Rectal smooth muscle tissue (tissue), 1 donor: ENCODE data around the gene YTHDC1.

Experiments used
- H3K27ac ChIP-seq: one replicate; pipeline ENCODE4 v1.7.0; 2013; ENCODE audit warnings: low read depth, low read length, inconsistent platforms
- H3K27me3 ChIP-seq: one replicate; pipeline ENCODE4 v1.7.0; 2013; ENCODE audit warnings: low read length; ENCODE audit not compliant: control insufficient read depth, insufficient read depth
- H3K36me3 ChIP-seq: one replicate; pipeline ENCODE4 v1.7.0; 2013; ENCODE audit warnings: low read length; ENCODE audit not compliant: control insufficient read depth, insufficient read depth
- H3K4me1 ChIP-seq: one replicate; pipeline ENCODE4 v1.7.0; 2013; ENCODE audit warnings: low read length; ENCODE audit not compliant: control insufficient read depth, insufficient read depth
- H3K4me3 ChIP-seq: one replicate; pipeline ENCODE4 v1.7.0; 2013; ENCODE audit warnings: low read length
- H3K9ac ChIP-seq: one replicate; pipeline ENCODE4 v1.7.0; 2013; ENCODE audit warnings: low read length

Gene YTHDC1

DNA sequence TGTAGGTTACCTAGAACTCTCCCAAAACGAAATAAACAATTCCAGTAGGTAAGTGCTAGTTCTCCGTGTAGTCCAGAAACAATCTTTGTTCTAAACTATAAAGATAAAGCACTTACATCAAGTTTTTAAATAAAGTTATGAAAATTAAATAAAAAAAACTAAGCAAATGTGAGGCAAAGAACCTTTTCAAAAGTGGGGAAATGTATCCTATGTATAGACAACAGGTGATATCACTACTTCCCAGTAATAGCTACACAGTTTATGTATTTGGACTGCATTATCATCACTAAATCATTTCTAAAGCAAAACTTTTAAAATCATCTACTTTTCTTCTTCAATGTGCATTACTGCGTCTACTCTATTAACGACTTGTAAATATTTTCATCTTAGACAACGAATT lies 2.0 kb downstream of the YTHDC1 start:
- Histone ChIP-seq H3K27ac (no peak overlapping the region), H3K36me3 (no peaks in the 10 kb centered on the region), H3K4me3 (peak overlapping the region; percentile 96), H3K27me3 (no peaks in the 10 kb centered on the region), H3K4me1 (peaks cover 20% of the 10 kb centered on the region), H3K9ac (no peak overlapping the region)

DNA sequence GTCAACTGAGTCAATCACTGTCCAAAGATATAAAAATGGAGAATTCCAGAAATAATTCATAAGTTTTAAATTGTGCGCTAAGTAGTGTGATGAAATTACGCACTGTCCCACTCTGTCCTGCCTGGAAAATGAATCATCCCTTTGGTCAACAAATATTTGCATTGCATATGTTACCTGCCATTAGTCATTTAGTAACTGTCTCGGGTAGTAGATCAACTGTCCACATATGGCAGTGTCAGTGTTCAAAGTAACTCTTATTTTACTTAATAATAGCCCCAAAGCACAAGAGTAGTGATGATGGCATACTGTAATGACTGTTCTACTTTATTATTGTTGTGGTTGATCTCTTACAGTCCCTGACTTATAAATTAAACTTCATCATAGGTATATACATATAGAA lies 3.4 kb downstream of the YTHDC1 start:
- H3K27me3 ChIP-seq: no peaks in the 10 kb centered on the region
- no peak overlapping the region for H3K9ac ChIP-seq
- no peak overlapping the region for H3K27ac ChIP-seq
- H3K4me1 ChIP-seq: peaks cover 20% of the 10 kb centered on the region
- no peaks in the 10 kb centered on the region for H3K36me3 ChIP-seq
- H3K4me3 ChIP-seq: peak overlapping the region; percentile 23

DNA sequence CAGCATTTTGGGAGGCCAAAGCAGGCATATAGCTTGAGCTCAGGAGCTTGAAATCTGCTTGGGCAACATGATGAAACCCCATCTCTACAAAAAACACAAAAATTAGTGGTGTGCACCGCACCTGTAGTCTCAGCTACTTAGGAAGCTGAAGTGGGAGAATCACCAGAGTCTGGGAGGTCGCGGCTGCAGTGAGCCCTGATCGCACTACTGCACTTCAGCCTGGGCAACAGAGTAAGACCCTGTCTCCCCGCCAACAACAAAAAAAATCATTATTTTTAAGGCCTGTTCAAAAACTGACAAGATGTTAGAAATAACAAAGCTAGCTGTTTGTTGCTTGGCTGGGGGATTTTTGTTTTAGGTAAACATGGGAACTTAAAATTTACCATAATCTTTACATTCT lies 5.1 kb downstream of the YTHDC1 start:
- no peak overlapping the region for H3K27ac ChIP-seq
- H3K9ac ChIP-seq: no peak overlapping the region
- no peaks in the 10 kb centered on the region for H3K36me3 ChIP-seq
- H3K4me1 ChIP-seq: peaks cover 24% of the 10 kb centered on the region
- no peaks in the 10 kb centered on the region for H3K27me3 ChIP-seq
- H3K4me3 ChIP-seq: no peak overlapping the region

DNA sequence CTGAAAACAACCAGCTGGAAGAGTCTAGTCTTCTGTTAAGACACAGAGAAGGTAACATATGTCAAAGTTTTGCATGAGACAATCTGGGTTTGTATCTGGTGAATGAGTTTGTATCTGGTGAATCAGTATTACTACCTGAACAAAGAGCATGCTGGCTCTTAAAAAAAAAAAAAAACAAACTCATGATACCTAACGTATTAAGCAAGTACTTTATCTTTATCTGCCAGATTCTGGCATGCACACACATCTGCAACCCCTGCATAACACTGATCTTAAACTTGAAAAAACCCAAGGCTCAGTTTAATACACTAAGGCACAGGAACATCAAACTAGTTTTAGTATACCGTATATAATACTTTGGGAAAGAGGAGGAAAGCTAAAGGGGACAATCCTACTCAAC lies 5.8 kb downstream of the YTHDC1 start:
- H3K36me3 ChIP-seq: no peaks in the 10 kb centered on the region
- H3K4me1 ChIP-seq: peaks cover 29% of the 10 kb centered on the region
- H3K27ac ChIP-seq: no peak overlapping the region
- H3K27me3 ChIP-seq: no peaks in the 10 kb centered on the region
- no peak overlapping the region for H3K4me3 ChIP-seq
- H3K9ac ChIP-seq: no peak overlapping the region

DNA sequence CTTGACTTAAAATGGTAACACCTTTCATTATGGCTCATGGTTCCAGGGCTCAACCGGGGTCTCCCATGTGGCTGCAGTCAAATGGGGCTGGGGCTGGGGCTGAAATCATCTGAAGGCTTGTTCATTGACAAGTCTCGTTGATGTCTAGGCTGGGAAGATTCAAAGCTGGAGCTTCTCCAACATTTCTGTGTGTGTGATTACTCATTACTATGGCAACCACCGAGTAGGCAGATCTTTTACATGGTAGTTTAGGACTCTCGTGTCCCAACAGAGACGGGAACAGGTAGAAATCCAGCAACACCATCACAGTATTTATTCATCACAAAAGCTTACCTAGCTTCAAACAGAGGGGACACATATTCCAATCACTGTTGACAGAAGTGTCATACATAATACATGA lies 7.8 kb downstream of the YTHDC1 start:
- Histone ChIP-seq H3K4me3 (no peak overlapping the region), H3K36me3 (peaks cover 2% of the 10 kb centered on the region), H3K27me3 (no peaks in the 10 kb centered on the region), H3K27ac (no peak overlapping the region), H3K4me1 (peaks cover 20% of the 10 kb centered on the region), H3K9ac (no peak overlapping the region)

DNA sequence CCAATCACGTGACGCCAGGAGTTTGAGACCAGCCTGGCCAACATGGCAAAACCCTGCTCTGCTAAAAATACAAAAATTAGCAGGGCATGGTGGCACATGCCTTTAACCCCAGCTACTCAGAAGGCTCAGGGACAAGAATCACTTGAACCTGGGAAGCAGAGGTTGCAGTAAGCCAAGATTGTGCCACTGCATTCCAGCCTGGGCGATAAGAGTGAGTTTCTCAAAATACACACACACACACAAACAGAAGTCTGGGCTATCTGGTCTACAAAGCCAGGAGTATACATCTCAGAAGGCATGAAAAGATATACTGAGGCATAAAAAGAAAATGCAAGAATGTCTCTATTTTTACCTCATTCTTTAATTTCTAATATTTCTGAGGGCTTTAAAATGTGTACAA lies 11.3 kb downstream of the YTHDC1 start:
- H3K27me3 ChIP-seq: no peaks in the 10 kb centered on the region
- peaks cover 6% of the 10 kb centered on the region for H3K36me3 ChIP-seq
- H3K4me3 ChIP-seq: no peak overlapping the region
- peaks cover 10% of the 10 kb centered on the region for H3K4me1 ChIP-seq
- H3K27ac ChIP-seq: no peak overlapping the region
- no peak overlapping the region for H3K9ac ChIP-seq

DNA sequence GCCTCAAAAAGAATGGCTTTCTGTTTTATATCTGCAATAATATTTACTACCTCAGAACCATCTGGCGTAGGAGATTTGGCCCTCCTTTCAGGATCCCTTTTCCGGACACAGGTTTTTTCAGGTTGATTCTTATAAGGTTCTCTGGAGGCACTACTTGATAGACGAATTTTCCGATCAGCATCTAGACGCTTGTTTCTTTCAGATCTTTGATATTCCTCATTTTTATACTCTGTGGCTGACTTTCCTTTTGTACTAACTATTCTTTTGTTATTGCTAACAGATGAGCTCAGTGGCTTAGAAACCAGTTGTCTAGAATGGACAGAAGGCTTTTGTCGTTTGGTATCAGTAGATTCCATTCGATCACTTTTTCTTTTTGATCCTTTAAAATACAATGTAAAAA lies 12.4 kb downstream of the YTHDC1 start:
- H3K36me3 ChIP-seq: peaks cover 6% of the 10 kb centered on the region
- H3K4me3 ChIP-seq: no peak overlapping the region
- H3K9ac ChIP-seq: no peak overlapping the region
- no peaks in the 10 kb centered on the region for H3K27me3 ChIP-seq
- H3K27ac ChIP-seq: no peak overlapping the region
- H3K4me1 ChIP-seq: peaks cover 10% of the 10 kb centered on the region

DNA sequence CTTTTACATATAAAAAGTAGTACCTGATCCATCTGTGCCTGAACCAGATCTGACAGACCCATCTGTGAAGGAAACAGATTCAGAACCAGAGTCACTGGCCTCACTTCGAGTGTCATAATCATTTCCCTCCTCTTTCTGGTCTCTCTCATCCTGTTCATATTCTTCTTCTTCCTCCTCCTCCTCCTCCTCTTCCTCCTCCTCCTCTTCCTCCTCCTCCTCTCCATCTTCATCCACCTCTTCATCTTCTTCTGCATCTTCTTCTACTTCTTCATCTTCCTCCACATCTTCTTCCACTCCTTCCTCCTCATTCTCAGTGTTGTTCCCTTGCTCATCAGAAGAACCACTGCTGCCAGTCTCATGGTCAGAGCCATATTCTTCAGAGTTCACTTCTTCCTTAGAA lies 12.9 kb downstream of the YTHDC1 start:
- no peak overlapping the region for H3K4me3 ChIP-seq
- no peak overlapping the region for H3K9ac ChIP-seq
- H3K4me1 ChIP-seq: peaks cover 10% of the 10 kb centered on the region
- no peak overlapping the region for H3K27ac ChIP-seq
- H3K36me3 ChIP-seq: peaks cover 7% of the 10 kb centered on the region
- no peaks in the 10 kb centered on the region for H3K27me3 ChIP-seq

DNA sequence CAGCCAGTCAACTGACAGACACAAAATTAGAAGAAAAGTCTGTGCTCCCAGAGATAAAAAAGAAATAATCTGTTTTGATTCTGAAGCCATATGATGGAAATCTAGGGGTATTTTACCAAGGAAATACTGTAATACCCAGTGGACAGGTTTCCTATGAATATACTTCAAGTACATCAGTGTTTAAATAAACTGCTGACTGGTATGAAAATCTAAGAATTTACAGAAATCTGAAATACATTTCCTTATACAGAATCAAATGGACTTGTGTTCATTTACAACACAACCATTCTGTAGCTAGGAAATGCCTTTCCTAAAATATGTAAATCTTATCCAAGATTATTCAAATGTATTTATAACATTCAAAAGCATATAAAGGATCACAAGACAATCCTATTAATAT lies 13.4 kb downstream of the YTHDC1 start:
- H3K4me1 ChIP-seq: peaks cover 10% of the 10 kb centered on the region
- no peak overlapping the region for H3K4me3 ChIP-seq
- H3K36me3 ChIP-seq: peaks cover 10% of the 10 kb centered on the region
- no peak overlapping the region for H3K9ac ChIP-seq
- no peaks in the 10 kb centered on the region for H3K27me3 ChIP-seq
- H3K27ac ChIP-seq: no peak overlapping the region

DNA sequence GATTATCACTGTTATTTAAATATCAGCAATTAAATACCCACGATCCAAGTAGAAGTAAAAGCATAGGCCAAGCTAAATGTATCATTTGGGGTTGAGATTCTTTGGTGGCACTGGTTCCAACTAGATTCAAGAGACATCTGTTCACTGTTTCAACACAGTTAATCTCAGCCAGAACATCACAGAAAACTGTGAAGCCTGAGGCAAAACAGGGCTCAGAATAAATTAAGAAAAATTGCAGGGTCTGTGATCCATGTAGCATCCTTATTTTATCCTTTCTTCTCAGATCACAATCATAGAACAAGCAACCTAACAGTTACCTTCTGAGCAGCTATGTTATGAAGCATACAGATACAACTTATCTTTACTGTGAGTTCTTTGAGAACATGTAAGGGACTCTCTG lies 23.7 kb downstream of the YTHDC1 start:
- H3K27me3 ChIP-seq: no peaks in the 10 kb centered on the region
- peaks cover 22% of the 10 kb centered on the region for H3K36me3 ChIP-seq
- no peak overlapping the region for H3K4me3 ChIP-seq
- no peaks in the 10 kb centered on the region for H3K4me1 ChIP-seq
- H3K9ac ChIP-seq: no peak overlapping the region
- H3K27ac ChIP-seq: no peak overlapping the region

DNA sequence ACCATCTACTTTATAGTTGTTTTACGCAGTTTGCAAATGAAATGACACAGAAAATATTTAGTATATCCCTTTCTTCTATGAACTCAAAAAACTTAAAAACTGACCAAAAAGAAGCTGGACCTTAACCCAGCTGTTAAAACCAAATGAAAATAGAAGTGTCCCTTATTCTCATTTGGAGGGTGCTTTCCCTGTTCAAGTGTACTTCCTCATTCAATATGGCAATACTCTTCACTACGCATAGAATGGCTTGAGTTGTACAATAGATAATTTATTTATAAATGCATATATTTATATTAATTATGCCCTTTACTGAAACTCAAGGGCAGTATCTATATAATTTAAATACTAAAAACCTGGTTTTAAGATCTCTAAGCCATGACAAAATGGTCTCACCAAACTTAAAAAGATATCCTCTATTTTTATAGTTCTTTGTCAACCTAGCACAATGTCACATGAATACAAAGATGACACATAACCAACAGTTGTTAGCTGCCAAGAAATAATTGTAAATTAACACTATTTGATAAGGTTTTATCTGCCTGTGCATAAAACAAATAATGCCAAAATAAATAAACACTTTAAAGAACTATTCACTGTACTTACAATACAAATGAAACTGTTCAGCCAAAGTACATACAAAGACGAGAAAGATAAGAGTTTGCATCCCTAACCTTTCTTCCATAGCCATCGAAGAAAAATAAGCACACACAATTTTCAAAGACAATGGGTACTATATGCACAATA lies 25.2 kb downstream of the YTHDC1 start:
- H3K4me1 ChIP-seq: no peaks in the 10 kb centered on the region
- no peak overlapping the region for H3K9ac ChIP-seq
- H3K27me3 ChIP-seq: no peaks in the 10 kb centered on the region
- H3K27ac ChIP-seq: no peak overlapping the region
- H3K36me3 ChIP-seq: peaks cover 18% of the 10 kb centered on the region
- no peak overlapping the region for H3K4me3 ChIP-seq

DNA sequence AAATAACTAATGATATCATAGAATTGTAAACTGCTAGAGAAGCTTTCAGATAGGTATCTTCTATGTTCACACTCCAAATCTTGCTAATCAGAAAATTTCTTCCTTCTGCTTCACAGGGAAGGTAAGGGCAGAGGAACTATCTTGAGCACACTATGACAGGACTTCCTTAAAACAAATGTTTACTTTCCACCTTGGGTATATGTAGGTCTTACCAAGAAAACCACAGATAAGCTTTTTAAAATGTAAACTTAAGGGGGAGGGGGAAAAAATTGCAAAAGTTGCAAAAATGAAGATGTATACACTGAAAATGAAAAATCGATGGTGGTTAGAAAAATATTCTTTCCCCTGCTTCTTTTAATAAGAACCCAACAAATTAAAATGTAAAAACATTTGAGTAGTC lies 30.9 kb downstream of the YTHDC1 start:
- H3K4me3 ChIP-seq: no peak overlapping the region
- no peaks in the 10 kb centered on the region for H3K27me3 ChIP-seq
- H3K4me1 ChIP-seq: no peaks in the 10 kb centered on the region
- no peak overlapping the region for H3K27ac ChIP-seq
- H3K9ac ChIP-seq: no peak overlapping the region
- H3K36me3 ChIP-seq: peaks cover 29% of the 10 kb centered on the region

DNA sequence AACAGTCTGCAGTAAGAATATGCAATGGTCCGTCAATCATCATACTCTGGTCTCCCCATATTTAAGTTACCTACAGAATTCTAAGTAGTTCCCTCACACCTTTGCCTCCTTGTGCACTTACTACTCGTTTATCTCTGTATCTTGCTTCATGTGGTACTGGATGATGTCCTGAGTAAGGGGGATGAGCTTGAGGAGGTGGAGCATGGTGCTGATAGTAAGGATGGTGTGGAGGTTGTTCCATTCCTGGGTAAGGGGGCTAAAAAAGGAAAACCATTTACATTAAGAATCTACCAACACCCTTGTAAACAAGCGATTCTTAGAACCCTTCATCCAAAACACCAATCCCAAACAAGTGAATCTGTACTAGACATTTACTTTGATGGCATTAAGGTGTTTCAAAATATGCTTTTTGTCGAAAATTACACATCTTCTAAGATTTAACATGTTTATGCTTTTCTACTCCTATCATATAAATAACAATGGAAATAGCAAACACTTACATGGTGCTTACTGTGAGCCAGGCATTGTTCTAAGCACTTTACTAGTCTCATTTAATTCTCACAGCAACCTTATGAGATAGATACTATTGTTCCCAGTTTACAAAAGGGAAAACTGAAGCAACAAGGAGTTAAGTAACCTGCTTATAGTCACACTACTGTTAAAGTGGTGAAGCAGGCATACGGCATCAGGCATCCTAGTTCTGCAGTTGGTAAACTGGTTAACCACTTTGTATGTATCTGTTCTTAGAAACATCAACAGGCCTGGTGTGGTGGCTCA lies 33.5 kb downstream of the YTHDC1 start:
- H3K27ac ChIP-seq: no peak overlapping the region
- no peaks in the 10 kb centered on the region for H3K4me1 ChIP-seq
- H3K4me3 ChIP-seq: no peak overlapping the region
- H3K36me3 ChIP-seq: peaks cover 22% of the 10 kb centered on the region
- H3K27me3 ChIP-seq: no peaks in the 10 kb centered on the region
- no peak overlapping the region for H3K9ac ChIP-seq
